Measurements from ENCODE around the gene KIF23.
A peak's percentile ranks its signal among the peaks of the same experiment; 100 is the strongest.

Gene KIF23

DNA sequence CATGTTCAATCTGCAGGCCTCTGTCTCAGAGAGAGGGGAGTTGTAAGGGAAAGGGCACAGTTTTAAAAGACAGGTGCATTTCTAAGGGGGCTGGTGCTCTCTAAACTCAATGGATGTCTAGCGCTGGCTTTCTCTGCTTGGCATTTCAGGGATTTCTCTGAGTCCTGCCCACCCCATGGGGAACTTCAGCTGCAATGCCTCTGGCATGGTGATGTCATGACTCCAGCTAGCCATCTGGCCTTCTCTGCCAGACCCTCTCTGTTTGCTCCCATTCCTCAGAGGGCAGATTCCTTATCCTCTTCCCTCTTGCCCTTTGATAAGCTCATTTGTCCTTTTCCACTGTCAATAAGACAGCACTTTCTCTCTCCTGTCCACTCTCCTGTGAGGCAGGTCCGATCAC lies 79.3 kb downstream of the KIF23 start:
- DNase-seq (ENCODE audit: low spot score) = peak; percentile 36

DNA sequence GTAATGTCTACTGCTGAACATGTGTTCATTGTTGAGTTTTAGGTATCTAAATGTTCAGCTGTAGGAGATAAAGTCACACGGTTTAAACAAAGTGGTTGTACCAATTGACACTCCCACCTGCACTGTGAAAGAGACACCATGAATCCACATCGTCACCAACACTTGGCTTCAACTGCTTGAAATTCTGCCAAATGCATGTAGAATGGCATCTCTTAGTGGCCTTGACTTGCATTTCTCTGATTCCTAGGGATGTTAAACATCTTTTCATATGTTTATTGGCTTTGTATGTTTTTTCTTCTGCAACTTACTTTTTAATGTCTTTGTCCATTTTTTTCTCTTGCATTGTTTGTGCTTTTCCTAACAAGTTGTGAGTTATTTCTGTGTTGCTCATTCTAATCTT lies 81.9 kb downstream of the KIF23 start:
- no peak for DNase-seq (ENCODE audit: low spot score)

DNA sequence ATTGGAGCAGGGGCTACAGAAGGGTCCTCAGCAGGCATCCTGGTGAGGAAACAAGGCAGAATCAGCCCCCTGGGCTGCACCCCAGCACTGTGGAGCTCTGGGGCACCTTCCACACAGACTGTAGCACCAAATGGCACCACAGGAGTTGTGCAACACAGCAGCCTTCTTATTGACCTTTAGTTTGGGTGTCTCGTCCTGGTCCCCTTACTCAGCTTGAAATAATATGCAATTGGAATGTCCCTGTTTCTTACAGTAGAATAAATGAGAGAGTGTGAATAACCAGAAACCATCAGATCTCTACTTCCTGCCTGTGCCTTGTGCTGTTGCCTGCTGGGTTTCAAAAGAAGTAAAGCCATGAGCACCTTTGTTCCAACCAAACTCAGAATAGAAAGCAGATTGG lies 82.9 kb downstream of the KIF23 start:
- DNase-seq (ENCODE audit: low spot score) = no peak

DNA sequence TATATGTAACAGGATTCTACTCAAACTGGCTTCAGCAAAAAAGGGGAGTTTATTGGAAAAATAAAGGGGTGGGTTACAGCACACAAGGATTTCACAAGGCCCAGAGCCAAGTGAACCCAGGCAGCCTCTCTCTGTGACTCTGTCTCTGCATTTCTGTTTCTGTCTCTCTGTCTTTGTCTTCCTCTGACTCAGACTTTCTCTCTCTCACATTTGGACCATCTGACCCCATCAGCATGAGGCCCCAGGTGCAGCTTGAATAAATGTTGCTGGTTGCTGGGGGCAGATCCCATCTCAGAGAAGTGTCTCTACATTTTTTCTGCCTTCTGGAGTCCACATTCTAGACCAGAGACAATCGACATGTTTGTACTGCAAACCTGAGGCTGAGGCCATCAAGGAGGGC lies 83.5 kb downstream of the KIF23 start:
- no peak for DNase-seq (ENCODE audit: low spot score)

All from ecto neural progenitor cell (in vitro differentiated cells).